NCI-H2171 treated with DMSO at 0.1 percent for 48 hours (cell line): Measurements from ENCODE around the gene MMP20.

Experiments
- DNase-seq: peaks from one replicate; lab custom pipeline; 2025; lab: John Stamatoyannopoulos, UW

MMP20 gene

GRCh38 chr11:102560555-102561011, 64.5 kb downstream of the MMP20 start:
- DNase-seq, result no peak

DNA sequence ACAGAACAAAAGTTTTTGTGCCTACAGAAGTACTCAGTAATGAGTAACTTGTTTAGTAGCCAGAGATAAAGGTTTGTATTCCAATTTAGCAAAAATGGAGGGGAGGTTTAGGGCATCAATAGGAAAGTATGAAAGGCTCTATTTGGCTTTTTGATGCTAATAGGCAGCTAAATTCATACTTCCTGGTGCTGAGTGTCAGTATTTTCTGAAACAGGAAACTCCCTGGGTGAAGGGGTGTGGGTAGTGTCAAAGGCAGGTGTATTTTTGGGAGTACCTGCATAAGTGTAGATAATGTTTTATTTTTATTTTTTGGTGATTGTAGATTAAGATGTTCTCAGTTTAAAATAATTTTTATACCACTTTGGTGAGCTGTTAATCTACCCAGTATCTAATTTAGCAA, 65.3 kb downstream of the MMP20 start:
- DNase-seq, result no peak

- no peak for DNase-seq
Measured at GRCh38 chr11:102555091-102555490, 70.0 kb downstream of the MMP20 start.

DNA sequence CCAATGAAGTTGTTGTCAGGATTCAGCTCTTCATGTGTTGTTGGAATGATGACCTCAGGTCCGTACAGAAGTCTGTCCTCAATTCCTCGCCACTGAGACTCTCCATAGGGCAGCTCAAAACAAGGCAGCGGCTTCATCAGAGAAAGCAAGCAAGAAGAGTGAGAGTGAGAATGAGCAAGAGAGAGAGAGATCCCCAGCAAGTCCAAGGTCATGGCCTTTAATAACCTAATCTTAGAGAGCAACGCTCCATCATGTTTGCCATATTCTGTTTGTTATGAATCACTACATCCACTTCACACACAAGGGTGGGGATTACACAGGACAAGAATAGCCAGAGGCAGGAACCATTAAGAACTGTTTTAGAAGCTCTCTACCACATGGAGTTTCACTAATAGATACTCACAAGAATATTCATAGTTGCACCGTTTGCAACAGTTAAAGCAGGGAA, 71.3 kb downstream of the MMP20 start:
- DNase-seq, result no peak

GRCh38 chr11:102552447-102553194, 72.5 kb downstream of the MMP20 start:
- DNase-seq, result no peak

DNA sequence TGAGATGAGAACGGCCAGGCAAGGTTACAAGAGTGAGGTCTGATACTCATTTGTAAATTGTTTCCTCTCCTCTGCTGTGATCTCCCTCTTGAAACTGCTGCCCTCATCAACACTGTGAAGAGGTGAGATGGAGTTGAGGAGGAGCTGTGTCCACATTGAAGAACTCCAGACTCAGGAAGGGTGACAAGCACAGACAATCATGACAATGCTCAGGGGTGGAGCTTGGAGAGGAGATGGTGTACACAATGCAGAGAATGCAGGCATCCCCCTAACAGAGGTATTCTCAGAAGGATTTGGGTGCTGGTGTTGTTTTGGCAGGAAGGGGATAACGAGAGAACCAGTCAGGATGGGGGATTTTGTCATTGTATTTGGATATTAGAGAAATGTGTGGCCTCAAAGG, 73.1 kb downstream of the MMP20 start:
- DNase-seq, result no peak

DNA sequence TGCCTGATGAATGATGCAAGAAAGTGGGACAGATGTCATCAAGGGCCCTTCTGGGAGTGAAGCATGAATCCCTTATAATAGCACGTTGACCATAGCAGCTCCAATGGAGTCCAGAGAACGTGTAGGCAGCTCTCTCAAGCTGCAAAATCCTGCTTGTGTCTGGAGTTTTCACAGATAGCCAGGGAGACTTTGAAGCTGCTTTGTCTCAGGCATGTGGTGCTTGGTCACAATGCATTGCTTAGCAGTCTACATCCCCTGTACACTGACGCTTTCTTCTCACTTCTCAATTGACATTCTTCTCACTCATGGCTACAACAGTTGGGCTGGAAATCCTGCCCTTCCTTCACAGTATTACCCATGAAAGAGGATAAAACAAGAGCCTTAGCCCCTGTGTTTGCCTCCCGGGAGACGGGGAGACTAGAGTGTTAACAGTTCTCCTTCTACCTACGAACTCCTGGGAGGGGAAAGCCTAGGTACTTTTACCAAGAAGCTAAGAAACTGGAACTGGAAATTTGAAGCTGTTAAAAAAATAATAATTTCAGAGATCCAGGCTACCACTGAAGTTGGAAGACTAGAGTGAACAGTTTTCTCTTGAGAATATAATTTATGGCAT, 73.9 kb downstream of the MMP20 start:
- no peak for DNase-seq

- no peak for DNase-seq
Measured at GRCh38 chr11:102546923-102547471, 78.1 kb downstream of the MMP20 start.

DNA sequence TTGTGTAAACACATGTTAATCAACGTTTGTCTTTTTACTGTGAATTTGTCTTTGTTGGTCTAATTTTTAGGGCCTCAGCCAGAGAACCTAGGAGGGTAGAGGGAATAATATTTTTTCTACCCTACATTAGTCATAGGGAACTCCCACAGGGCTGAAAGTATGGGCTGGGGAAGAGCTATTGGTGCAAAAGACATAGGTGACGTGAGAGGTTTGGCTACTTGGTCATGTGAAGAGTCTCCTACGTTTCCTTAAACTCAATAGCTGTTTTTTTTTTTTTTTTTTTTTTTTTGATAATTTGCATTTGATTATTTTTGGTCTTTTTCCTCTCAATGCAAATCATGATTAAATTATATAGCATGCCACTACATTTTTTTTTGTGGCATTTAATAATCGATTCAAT, 78.7 kb downstream of the MMP20 start:
- no peak for DNase-seq

GRCh38 chr11:102545701-102546100, 79.4 kb downstream of the MMP20 start:
- no peak for DNase-seq

DNA sequence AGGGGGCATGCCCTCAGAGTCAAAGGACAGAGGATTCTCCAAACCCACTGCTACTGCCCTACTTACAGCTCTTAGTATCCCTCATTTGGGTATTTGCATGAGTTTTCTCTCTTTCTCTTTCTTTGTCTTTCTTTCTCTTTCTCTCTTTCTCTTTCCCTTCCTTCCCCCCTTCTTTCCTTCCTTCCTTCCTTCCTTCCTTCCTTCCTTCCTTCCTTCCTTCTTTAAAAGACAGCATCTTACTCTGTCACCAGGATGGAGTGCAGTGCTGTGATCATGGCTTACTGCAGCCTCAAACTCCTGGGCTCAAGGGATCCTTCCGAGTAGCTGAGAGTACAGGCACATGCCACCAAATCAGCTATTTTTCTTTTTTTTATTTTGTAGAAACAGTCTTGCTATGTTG, 80.5 kb downstream of the MMP20 start:
- DNase-seq, result no peak

DNA sequence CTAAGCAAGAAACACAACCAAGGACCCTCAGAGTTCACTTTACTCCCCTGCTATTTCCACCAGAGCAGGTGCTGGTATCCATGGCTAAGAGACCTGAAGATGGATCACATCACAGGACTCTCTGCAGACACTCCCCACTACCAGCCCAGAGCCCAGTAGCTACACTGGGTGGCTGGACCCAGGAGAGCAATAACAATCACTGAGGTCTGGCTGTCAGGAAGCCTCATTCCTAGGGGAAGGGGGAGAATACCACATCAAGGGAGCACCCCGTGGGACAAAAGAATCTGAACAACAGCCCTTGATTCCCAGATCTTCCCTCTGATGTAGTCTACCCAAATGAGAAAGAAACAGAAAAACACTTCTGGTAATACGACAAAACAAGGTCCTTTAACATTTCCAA, 85.6 kb downstream of the MMP20 start:
- DNase-seq, result no peak

DNA sequence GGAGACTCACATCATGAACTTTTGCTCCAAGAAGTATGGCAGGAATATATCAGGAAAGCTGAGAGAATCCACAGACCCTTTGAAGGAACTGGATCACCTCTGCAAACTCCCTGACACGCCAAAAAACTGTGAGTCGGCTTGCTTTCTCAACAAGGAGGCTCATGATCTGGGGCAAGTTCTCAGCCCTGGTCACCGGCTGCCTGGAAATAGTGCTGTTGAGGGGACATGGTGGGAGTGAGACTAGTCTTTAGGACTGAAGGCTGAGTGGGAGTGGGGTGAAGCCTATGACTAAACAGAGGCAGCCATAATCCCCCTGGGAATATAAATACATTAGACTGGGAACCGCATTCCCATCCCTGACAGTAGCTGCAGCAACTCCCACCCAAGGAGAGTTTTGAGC, 86.2 kb downstream of the MMP20 start:
- no peak for DNase-seq

DNA sequence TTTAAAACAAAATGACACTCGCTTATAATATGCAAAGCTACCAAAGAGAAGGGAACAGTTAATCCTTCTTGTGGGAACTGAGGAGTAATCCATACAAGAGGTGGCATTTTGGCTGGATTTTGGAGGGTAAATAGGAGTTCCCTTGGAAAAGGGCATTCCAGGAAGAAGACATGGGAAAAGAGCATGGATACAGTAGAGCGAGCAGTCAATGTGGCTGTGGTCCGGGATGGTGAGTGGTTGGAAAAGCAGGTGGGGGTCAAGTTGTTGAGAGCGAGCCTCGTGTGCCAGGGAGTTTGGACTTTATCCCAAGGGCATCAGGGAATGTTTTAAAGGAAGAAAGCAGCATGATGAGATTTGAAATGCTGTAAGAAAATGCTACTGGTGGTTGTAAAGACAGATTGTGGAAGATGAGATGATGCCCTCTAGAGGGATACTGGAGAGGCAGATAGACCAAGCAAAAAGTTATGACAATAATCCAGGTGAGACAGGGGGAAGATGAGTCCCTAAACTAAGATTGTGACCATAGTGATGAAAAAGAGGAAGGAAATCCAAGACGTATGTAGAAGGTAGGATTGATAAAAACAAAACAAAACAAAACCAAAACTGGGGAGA, 90.8 kb downstream of the MMP20 start:
- DNase-seq, result no peak

- no peak for DNase-seq
Measured at GRCh38 chr11:102530558-102530957, 94.6 kb downstream of the MMP20 start, which contains the start of gene MMP7. MMP7 (minus strand) TSS chr11:102530747; CDS start chr11:102530700, 47 bp downstream.

DNA sequence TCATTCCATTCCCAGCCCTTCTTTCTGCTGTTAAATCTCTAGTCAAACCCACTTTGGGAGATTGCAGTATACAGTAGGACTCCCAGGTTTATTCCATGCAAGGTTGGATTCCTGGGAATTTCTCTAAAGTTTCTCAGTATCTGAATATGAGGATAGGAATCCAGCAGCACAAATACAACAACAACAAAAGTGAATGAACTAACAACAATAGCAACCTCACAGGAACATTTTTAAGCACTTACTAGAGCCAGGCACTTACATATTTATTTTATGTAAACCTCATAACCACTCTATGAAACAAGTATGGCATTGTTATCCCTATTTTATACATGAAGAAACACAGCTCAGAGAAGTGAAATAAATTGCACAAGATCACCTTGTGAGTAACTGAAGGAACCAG, 96.5 kb downstream of the MMP20 start:
- no peak for DNase-seq

- DNase-seq, result no peak
Measured at GRCh38 chr11:102527684-102528083, 97.4 kb downstream of the MMP20 start.

GRCh38 chr11:102527041-102527440, 98.1 kb downstream of the MMP20 start:
- no peak for DNase-seq
